GM12864 (cell line): ENCODE results near the gene ZNF500.

Experiments
- DNase-seq: peaks from one replicate; pipeline ENCODE4 v3.0.0-alpha.2; 2011; ENCODE audit warnings: low read depth
- H3K4me3 ChIP-seq: 2 replicates; pipeline ENCODE4 v1.5.1; 2011; ENCODE audit warnings: mild to moderate bottlenecking, low read depth, low read length, control low read depth
- CTCF ChIP-seq: IDR thresholded peaks from 2 replicates; pipeline ENCODE4 v1.5.1; 2011; ENCODE audit warnings: low read depth, mild to moderate bottlenecking, moderate library complexity, low read length, control low read depth, inconsistent platforms; ENCODE audit errors: missing control alignments

The ZNF500 gene

DNA sequence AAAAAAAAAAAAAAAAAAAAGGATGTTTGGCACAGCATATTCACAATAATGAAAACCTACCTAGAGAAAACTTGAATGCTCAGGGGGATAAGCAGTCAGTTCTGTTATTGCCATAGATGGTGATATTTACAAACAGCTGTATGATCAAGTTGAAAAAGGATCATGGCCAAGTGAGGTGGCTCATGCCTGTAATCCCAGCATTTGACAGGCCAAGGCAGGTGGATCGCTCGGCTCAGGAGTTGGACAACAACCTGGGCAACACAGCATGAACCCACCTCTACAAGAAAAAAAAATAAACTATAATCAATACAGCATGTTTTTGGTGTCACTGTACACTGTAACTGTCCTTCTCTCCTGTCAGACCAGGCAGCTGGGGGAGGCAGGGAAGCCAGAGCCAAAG, 52.0 kb downstream of the ZNF500 start:
- no peak for DNase-seq
- TF ChIP-seq CTCF: no peak
- H3K4me3 ChIP-seq: no peak overlapping the region

GRCh38 chr16:4713663-4714501, 53.1 kb downstream of the ZNF500 start:
- DNase-seq: no peak
- no peak for TF ChIP-seq CTCF
- no peak overlapping the region for H3K4me3 ChIP-seq

GRCh38 chr16:4709481-4709880, 57.5 kb downstream of the ZNF500 start:
- no peak overlapping the region for H3K4me3 ChIP-seq
- TF ChIP-seq CTCF: no peak
- no peak for DNase-seq

GRCh38 chr16:4706871-4707270, 60.1 kb downstream of the ZNF500 start:
- TF ChIP-seq CTCF: no peak
- DNase-seq: no peak
- H3K4me3 ChIP-seq: no peak overlapping the region

GRCh38 chr16:4704913-4705312, 62.0 kb downstream of the ZNF500 start:
- no peak for DNase-seq
- no peak overlapping the region for H3K4me3 ChIP-seq
- no peak for TF ChIP-seq CTCF

- no peak for TF ChIP-seq CTCF
- no peak for DNase-seq
- no peak overlapping the region for H3K4me3 ChIP-seq
Observed at GRCh38 chr16:4704491-4704890, 62.5 kb downstream of the ZNF500 start.

DNA sequence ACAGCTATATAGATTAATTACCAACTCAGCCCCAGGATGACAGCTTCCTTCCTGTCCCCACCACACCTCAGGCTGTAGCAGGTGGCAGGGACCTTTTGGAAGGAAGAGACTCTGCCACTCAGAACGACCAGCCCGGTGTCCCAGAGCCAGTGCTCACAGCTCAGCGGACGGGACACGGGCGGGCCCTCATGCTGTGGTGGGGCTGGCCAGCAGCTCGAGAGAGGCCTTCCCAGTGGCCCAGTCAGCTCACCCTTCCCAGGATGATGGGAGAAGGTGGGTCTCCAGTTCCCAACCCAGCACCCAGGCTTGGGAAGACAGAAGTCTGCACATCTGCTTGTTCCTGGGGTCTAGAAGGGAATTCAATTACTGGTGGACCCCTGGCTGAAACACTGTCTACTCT, 63.1 kb downstream of the ZNF500 start:
- H3K4me3 ChIP-seq: no peak overlapping the region
- no peak for DNase-seq
- no peak for TF ChIP-seq CTCF
